ENCODE measurements around the gene PEAR1. TPM values are rescaled to one million over a fixed set of nuclear protein-coding genes. Genes with fewer than 3 reads are reported as not detected.
A peak's percentile ranks its signal among the peaks of the same experiment; 100 is the strongest.

The PEAR1 gene
- total RNA-seq, 1 donor from 2014 or later = 50.7 TPM

DNA sequence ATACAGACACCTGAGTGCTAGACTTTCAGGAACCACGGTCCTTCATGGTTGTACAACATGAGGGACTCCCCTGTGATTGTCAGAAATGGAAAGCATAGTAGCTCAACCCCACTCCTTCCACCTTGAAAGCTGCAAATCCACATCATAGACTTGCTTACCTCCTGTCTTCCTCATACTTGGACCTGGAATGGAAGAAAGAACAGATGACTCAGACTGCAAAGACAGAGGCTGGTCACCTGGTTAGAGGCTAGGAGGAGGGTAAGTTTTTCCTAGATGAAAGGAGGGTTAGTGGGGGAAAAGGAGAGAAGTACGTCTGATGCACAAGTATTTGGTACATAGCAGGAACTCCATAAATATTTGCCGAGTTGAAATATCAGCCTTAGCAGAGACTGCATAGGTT, 64.1 kb downstream of the PEAR1 start:
- H3K27me3 Mint-ChIP-seq (ENCODE audit: unreplicated experiment) = peaks cover 11% of the 10 kb centered on the region
- TF ChIP-seq, protein P1, sequence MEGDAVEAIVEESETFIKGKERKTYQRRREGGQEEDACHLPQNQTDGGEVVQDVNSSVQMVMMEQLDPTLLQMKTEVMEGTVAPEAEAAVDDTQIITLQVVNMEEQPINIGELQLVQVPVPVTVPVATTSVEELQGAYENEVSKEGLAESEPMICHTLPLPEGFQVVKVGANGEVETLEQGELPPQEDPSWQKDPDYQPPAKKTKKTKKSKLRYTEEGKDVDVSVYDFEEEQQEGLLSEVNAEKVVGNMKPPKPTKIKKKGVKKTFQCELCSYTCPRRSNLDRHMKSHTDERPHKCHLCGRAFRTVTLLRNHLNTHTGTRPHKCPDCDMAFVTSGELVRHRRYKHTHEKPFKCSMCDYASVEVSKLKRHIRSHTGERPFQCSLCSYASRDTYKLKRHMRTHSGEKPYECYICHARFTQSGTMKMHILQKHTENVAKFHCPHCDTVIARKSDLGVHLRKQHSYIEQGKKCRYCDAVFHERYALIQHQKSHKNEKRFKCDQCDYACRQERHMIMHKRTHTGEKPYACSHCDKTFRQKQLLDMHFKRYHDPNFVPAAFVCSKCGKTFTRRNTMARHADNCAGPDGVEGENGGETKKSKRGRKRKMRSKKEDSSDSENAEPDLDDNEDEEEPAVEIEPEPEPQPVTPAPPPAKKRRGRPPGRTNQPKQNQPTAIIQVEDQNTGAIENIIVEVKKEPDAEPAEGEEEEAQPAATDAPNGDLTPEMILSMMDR (IDR thresholded peaks at IDR 0.05; ENCODE audit: unreplicated experiment) = no peak
- no peaks in the 10 kb centered on the region for H3K9me3 Mint-ChIP-seq (ENCODE audit: unreplicated experiment)
- no peak for DNase-seq (ENCODE audit: low spot score)
- H3K4me1 Mint-ChIP-seq (ENCODE audit: unreplicated experiment) = peaks cover 20% of the 10 kb centered on the region
- no peak overlapping the region for H3K27ac Mint-ChIP-seq (ENCODE audit: unreplicated experiment)
- peaks cover 63% of the 10 kb centered on the region for H3K36me3 Mint-ChIP-seq (ENCODE audit: low read depth, unreplicated experiment)
- H3K4me3 Mint-ChIP-seq (ENCODE audit: unreplicated experiment) = no peak overlapping the region

DNA sequence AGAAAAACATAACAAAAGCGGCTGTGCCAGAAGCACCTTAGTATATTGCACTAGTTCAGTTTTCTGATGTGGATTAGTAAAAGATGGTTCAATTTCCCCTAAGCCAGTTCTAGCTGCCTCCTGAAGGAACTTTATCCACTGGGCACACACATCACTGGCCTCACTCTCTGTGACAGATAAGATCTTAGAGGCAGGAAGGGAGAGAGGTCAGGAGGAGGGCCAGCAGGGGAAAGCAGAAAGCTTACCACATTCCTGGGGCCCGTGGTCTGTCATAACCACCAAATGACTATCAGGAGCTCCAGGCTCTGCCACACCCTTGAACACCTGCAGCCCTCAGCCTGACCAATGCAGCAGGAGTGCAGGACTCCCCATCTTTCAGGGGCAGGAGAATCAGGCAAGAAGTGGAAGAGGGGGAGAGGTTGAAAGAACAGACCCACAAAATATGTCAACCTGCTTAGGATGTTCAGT, 64.8 kb downstream of the PEAR1 start:
- no peak overlapping the region for H3K27ac Mint-ChIP-seq (ENCODE audit: unreplicated experiment)
- H3K27me3 Mint-ChIP-seq (ENCODE audit: unreplicated experiment) = peaks cover 11% of the 10 kb centered on the region
- peaks cover 69% of the 10 kb centered on the region for H3K36me3 Mint-ChIP-seq (ENCODE audit: low read depth, unreplicated experiment)
- peak overlapping the region; percentile 73 for H3K4me3 Mint-ChIP-seq (ENCODE audit: unreplicated experiment)
- TF ChIP-seq, protein P1 (IDR thresholded peaks at IDR 0.05; ENCODE audit: unreplicated experiment) = no peak
- no peaks in the 10 kb centered on the region for H3K9me3 Mint-ChIP-seq (ENCODE audit: unreplicated experiment)
- peaks cover 25% of the 10 kb centered on the region for H3K4me1 Mint-ChIP-seq (ENCODE audit: unreplicated experiment)
- DNase-seq (ENCODE audit: low spot score) = no peak

DNA sequence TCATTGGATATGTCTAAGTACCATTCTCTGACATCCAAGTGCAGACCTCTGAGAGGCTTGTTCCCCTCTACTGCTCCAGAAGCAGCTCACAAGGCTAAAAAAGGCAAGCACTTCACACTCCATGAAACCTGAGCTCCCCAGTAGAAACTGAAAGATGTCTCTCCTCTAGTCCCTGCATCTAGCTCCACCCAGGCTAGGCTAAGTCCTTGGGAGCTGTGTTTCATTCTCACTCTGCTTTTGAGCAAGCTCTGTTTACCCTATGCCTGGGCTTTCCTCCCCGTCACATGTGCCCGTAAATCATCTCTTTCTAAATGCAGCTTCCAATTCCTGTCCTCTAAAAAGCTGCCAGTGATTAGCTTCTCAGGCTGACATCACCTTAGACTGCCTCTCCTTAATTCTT, 65.9 kb downstream of the PEAR1 start:
- Mint-ChIP-seq H3K27ac (ENCODE audit: unreplicated experiment) (peak overlapping the region; percentile 57), H3K9me3 (ENCODE audit: unreplicated experiment) (no peaks in the 10 kb centered on the region), H3K4me3 (ENCODE audit: unreplicated experiment) (no peak overlapping the region), H3K4me1 (ENCODE audit: unreplicated experiment) (peaks cover 36% of the 10 kb centered on the region), H3K27me3 (ENCODE audit: unreplicated experiment) (peaks cover 12% of the 10 kb centered on the region), H3K36me3 (ENCODE audit: low read depth, unreplicated experiment) (peaks cover 77% of the 10 kb centered on the region)
- no peak for DNase-seq (ENCODE audit: low spot score)
- TF ChIP-seq, protein P1 (IDR thresholded peaks at IDR 0.05; ENCODE audit: unreplicated experiment) = no peak

DNA sequence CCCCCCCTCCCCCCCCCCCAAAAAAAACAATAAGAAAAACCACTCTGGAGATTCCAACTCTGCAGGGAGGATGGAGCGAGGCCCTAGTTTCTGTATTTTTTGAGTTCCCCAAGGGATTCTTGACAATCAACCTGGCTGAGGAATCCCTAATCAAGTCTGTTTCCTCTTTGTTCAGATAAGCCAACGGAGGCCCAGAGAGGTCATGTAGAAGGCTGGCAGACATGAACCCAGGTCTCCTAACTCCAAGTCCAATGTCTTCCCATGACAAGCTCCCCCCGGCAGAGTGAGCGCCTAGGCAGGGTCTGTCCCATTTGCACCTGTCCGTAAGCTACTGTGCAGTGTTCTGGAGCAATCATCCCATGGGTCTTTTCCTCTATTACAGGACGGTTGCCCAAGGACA, 66.4 kb downstream of the PEAR1 start:
- TF ChIP-seq, protein P1 (IDR thresholded peaks at IDR 0.05; ENCODE audit: unreplicated experiment) = no peak
- H3K36me3 Mint-ChIP-seq (ENCODE audit: low read depth, unreplicated experiment) = peaks cover 73% of the 10 kb centered on the region
- H3K4me1 Mint-ChIP-seq (ENCODE audit: unreplicated experiment) = peaks cover 38% of the 10 kb centered on the region
- no peaks in the 10 kb centered on the region for H3K9me3 Mint-ChIP-seq (ENCODE audit: unreplicated experiment)
- no peak overlapping the region for H3K27ac Mint-ChIP-seq (ENCODE audit: unreplicated experiment)
- peaks cover 11% of the 10 kb centered on the region for H3K27me3 Mint-ChIP-seq (ENCODE audit: unreplicated experiment)
- no peak overlapping the region for H3K4me3 Mint-ChIP-seq (ENCODE audit: unreplicated experiment)
- DNase-seq (ENCODE audit: low spot score) = no peak

DNA sequence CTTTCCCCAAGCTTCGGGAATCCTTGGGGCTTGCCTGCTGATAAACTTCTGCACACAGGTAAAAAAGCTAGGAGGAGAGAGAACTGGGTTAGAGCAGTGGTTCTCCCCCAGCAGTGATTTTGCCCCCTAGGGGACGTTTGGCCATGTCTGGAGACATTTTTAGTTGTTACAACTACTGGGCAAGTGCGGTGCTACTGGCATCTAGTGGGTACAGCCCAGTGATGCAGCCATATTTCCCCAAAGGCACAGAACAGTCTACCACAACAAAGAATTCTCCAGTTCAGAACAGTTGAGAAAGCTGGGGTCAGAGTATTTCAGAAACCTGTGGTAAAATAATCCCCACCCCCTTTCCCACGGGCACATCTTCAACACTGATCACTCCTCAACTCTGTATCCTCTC, 68.2 kb downstream of the PEAR1 start:
- DNase-seq (ENCODE audit: low spot score) = no peak
- no peak overlapping the region for H3K27ac Mint-ChIP-seq (ENCODE audit: unreplicated experiment)
- TF ChIP-seq, protein P1 (IDR thresholded peaks at IDR 0.05; ENCODE audit: unreplicated experiment) = no peak
- H3K27me3 Mint-ChIP-seq (ENCODE audit: unreplicated experiment) = peaks cover 11% of the 10 kb centered on the region
- no peak overlapping the region for H3K4me3 Mint-ChIP-seq (ENCODE audit: unreplicated experiment)
- peaks cover 64% of the 10 kb centered on the region for H3K36me3 Mint-ChIP-seq (ENCODE audit: low read depth, unreplicated experiment)
- H3K9me3 Mint-ChIP-seq (ENCODE audit: unreplicated experiment) = no peaks in the 10 kb centered on the region
- peaks cover 38% of the 10 kb centered on the region for H3K4me1 Mint-ChIP-seq (ENCODE audit: unreplicated experiment)

Measured in endothelial cell (in vitro differentiated cells).